NK-92 (cell line): ENCODE measurements around the gene AVPI1.
"Not testable (repeated sequence)": the region's sequence is repeated elsewhere in the genome, so short reads cannot be mapped to it uniquely, and the experiment has no call there.

ENCODE experiments used
- DNase-seq: peaks from one replicate; lab custom pipeline; 2025; ENCODE audit not compliant: unreplicated experiment; lab: John Stamatoyannopoulos, UW

The AVPI1 gene

DNA sequence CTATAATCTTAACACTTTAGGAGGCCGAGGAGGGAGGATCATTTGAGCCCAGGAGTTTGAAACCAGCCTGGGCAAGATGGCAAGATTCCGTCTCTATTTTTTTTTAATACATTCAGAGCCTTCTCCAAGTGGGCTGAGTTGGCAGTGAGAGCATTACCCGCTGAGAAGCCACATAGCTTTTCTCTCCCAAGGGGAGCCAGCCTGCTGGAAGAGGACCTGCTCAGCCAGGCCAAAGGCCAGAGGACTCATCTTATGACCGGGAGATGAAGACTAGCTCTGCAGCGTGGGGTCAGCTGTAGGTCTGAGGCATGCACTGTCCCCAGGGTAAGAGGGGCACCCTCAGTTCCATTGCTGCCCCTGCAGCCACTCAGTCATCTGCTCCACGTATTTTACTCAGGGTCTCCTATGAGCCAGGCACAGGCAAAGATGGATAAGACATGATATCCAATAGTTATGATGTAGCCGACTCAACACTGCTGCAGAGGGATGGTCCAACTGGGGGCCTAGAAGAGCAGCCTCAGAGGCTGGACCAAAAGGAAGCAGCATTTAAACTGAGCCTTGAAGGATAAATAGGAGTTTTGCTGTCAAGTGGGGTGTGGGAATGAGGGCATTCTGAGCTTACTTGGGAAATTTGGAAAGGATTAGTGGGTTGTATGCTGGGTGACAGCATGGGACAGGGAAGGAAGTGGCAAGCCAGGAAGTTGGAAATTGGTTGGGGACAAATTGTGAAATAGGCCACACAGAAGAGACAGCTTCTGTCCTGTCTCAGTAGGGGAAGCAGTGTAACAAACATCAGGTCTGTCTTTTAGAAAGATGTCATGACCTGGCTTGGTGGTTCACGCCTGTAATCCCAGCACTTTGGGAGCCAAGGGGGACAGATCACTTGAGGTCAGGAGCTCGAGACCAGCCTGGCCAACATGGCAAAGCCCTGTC, 24.9 kb upstream of the AVPI1 start:
- DNase-seq = no peak

DNA sequence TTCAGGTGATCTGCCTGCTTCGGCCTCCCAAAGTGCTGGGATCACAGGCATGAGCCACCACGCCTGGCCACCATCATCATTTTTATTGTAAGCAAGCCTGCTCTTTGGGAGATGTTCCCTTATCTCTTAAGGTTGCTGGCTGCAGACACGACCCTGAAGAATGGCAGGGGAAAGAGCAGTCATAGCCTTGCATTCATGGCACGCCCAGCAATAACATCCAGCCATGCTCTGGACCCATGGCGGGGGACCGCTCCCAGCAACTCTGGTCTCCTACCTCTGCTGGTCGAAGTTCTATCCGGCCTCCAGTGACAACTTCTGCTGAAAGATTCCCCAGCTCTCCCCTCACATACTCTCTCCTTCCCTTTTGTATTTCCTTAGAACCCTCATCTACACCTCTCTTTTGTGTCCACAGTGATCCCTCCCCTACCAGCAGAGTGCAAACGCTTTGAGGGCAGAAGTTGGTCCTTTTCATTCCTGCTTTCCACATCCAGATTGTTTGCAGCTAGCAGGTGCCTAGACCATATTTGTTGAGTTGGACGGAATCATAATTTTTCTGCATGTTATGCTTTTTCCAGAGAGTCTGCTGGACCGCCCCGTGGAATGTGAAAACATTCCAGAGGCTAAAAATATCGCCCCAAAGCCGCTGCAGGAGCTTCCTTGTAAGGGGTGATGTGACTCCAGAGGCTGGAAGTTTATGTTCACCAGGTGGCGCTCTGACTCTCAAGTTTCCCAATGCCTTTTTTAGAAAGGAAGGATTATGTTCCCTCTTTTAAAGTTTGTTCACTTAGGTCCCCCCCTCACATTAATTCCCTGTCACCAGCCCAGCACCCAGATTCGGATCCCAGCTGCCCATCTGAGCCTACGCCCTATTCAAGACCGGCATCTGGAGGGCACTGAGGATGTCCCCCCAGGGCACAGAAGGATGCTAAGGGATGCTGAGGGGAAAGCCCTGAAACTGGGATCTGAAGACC, 22.2 kb upstream of the AVPI1 start:
- no peak for DNase-seq

DNA sequence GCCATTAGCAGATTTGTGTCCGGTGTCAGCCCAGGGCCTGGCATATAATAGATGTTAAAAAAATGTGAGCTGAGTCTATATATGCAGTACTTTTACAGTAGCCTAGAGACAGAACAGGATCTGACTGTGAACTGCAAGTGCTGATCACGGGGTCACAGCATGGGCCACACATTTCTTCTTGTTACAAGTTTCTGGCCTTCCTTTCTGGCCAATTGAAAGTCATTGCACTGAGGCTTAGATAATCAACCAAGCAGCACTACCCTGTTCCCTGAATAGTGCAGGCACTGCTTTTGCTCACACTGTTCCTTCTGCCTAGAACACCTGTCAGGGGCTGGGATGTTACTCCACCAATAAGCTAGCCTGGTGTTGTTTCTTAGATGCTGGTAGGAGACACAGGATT, 21.1 kb upstream of the AVPI1 start:
- no peak for DNase-seq

DNA sequence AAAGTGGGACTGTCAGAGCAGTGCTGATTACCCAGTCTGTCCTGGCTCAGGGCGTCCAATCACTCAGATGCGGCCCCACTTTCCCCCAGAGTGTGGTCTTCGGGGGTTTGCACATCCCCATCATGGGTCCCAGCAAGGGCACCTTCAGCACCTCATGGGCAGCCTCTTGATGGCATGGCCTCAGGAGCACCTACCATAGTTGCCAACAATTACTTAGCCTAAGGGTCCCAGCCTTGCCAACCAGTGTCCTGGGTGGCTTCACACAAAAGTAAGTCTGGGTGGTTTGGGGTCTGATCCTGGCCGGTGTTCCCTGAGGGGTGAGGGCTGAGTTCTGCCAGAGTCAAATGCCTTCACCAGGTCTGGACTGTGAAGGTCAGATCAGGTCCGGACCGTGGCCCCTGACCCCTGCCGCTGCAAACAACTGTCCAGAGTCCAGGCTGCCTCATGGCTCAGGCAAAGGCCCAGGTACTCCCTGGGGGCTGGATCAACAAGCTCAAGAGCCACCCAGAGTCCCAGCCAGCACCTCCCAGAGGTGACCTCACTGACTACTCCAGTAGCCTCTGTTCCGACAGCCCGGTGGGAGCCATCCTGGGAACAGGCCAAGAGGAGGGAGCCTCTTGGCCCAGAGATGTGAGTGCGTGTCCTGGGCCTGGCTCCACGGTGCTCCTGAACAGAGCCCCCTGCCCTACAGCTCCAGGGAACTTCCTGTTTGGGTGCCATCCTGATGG, 20.3 kb upstream of the AVPI1 start:
- DNase-seq = no peak

DNA sequence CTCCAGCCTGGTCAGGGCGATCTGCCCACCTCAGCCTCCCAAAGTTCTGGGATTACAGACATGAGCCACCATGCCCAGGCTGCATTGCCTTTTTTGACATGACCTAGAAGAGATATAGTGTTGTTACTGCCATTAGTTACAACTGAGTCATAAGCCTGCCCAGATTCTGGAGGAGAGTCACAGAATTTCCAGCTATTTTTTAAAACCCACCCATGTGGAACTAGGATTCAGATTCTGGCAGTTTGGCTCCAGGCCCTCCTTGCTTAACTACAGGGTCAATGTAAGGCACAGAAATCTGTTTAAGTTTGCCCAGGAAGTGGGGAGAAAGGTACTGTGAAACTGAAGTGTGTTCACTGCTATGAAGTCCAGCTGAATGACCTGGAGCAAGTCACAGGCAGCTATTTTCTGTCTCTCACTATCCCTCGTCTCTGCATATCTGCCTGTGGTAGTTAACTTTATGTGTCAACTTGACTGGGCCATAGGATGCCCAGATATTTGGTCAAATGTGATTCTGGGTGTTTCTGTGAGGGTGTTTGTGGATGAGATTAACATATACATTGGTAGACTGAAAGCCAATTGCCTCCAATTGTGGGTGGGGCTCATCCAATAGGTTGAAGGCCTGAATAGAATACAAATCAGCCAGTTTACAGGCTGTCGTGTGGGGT, 18.1 kb upstream of the AVPI1 start:
- no peak for DNase-seq

DNA sequence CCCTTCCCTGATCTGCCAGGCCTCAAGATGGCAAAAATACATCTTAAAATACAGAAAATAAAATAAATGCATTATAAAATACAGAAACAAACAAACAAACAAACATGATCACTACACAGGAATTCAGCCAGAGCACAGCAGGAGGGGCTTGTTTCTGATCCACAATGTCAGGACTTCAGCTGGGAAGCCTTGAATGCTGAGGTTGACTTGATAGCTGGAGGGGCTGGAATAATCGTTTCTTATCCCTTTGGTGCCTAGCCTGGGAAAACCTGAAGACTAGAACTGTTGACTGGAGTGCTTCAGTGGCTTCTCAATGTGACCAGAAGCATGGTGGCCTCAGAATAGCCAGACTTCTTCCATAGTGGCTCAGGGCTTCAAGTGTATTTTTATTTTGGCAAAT, 17.3 kb upstream of the AVPI1 start:
- DNase-seq = no peak

DNA sequence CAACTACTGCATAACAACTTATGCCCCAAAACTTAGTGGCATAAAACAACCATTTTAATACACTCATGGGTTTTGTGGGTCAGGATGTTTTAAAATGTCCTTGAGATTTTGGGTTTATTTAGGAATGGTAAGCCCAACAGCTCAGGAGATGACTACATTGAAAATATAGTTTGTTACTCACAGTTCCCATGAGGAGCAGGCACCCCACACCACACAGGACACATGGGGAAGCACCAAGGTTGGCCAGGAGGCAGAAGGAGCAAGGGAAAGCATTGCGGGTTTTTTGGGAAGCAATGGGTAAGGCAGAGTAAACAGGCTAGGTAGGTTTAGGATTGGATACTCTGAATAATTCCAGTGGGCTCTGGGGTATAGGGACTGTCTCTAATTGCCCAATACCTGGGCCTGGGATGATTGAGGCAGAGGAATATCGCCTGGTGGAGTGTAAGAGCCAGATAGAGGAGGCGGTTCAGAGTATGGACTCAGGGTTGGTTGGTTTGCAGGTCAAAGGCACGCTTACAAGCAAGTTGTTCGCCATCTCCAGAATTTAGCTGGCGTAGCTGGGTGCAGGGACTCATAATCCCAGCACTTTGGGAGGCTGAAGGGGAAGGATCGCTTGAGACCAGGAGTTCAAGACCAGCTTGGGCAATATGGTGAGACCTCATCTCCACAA, 16.5 kb upstream of the AVPI1 start:
- DNase-seq = no peak

DNA sequence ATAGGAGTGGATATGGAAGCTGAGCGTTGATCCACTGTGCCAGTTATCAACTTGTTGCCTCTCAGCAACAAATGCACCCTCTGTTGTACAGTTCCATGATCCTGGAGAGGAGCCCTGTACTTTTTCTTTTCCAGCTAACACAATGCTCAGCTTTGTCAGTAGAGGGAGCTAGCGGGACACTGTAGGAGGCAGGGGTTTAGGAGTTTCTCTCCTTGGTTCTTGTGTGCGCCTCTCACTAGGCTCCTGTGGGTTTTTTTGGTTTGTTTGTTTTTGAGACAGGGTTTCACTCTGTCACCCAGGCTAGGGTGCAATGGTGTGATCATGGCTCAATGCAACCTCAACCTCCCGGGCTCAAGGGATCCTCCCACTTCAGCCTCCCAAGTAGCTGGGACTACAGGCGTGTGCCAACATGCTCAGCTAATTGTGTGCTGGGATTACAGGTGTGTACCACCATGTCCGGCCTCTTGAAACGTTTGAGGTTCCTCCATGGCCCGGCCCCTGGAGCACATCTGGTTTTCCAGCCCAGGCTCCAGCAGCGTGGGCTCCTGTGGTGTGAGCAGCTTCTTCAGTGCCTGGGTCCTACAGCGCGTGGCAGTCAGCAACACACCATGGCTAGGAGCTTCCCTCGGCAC, 14.5 kb upstream of the AVPI1 start:
- DNase-seq = no peak

DNA sequence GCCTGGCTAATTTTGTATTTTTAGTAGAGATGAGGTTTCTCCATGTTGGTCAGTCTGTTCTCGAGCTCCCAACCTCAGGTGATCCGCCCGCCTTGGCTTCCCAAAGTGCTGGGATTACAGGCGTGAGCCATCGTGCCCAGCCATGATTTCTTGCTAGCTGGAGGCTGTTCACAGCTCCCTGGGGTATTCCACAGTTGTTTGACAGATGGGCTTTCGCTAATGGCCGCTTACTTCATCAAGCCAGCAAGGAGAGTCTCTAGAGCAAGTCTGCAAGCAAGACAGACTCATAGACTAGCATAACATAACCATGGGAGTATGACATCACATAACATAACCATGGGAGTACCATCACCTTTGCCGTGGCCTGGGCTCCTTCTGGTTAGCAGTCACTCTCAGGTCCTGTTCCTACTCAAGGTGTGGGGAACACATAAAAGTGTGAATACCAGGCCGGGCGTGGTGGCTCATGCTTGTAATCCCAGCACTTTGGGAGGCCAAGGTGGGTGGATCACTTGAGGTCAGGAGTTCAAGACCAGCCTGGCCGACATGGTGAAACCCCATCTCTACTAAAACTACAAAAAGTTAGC, 11.1 kb upstream of the AVPI1 start:
- DNase-seq = not testable (repeated sequence)

DNA sequence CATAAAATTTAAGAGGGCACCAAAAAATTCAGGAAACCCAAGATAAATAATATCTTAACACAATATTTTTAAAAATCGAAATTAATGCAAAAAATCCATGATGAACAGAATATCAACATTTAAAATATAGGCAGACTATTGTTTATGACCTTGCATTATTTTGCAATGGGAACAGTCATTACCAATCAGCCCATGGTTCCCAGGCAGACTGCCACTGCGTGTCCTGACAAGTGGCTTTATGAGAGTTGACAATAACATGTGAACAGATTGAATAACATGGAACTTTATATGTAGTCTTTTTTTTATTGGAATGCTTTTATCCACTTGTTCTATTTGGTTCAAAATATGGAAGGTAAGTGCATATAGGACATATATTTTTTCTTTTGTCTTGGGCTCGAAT, 3.1 kb upstream of the AVPI1 start:
- no peak for DNase-seq

DNA sequence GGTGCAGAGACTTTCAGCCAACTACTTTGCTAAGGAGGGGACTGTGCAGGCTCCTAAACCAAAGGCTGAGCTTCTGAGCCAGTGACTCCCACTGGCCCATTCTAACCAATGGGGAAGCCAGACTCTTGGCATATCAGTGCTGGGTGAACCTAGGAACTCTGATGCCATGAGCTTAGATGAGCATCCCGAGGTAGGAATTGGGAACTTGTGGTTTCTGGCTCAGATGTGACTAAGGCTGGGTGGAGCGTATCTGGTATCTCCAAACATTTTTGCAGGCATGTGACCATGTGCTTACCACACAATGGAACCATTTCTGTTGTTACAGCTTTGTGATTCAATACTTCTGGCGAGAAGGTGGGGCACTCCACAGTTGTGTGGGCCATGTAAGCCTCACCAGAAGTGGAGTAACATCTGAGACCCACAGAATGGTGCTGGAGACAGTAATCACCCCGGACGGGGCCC, 2.5 kb upstream of the AVPI1 start:
- no peak for DNase-seq

DNA sequence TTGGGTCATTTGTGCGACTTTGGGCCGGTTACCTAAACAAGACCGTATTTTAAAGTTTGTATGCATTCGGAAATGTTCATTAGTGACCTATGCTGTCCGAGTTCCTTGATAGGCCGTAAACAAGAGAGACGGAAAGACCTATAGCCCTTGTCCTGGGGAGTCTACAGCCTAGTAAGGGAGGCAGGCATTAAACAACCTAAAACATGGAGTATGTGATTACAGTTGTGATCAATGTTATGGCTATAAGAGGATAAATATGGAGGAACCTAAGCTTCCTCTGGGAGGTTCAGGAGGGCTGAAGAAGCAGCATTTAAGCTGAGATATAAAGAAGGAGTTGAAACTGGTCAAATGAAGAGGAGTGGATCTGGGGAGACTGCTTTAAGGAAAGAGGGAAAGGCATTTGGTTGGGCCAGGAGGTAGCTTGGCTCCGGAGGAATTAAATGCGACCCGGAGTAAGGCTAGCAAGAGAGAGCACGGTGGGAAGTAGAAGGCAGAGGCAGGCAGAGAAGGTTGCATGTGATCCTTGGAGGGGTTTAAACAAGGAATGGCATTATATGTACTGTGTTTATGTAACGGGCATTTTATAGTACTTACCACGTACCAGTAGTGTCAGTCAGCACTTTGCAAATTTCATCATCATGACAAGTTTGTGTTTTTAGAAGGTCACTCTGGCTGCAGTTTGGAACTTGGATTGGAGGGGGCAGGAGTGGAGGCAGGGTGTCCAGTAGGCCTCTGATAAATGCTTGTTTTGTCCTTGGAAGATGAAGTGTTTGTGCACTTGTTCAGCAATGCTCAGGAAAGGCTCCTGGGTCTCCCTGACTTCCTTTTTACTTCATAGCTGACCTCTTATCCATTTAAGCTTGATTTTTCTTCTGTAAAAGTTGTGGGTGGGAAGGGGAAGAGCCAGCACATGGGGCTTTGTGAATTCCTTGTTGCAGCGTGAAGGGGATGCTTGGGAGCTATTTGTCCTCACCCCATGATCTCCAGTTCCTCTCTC, 1.0 kb upstream of the AVPI1 start:
- DNase-seq = no peak

DNA sequence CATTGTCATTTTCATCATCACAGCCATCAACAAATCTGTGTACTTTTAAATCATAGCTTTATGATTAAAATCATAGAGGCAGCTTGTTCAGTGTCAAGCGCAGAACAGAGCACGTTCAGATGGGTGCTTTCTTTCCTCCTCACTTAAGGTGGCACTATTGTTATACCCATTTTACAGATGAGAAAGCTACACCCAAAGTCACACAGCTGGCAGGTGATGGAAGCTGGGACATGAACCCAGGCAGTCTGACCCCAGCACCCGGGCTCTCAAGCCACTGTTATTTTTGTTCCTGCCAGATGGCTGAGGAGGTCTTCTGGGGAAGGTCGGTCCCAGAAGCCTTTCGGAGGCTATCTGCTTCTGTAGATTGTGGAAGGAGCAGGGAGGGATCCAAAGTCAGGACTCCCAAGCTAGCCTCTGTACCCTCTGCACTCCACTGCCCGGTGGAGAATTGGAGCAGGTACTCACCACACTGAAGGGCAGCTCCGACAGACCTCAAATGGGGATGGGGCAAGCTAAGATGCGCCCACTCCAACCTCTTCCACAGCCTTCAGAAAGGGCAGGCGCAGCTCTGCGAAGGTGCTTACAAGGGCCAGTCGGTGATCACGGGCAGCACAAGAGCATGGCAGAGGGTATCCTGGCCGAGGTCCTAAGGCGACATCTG, 610 bp downstream of the AVPI1 start:
- DNase-seq = no peak

DNA sequence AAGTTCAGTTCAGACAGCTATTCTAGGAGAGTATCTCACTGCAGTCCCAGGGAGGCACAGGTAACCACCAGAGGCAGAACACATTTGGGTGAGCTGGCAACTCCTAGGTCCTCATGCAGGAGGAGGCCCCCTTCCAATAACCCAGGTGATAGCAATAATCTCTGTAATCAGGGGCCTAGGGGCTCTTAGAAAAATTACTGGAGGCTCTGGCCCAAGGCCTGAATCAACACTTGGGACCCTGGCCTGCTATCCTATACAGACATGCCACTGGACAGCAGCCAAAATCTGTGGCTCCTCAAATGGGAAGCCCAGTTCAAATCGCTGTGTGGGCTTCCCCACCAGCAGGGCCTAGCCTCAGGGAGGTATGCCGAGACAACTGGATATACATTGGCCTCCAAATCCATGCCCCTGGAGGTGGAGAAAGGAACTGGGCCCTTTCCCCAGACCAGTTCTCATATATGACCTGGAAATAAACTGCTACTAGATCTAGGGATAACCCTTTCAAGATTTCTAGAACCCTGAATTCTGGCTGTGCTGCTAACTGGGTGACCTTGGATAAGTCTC, 1.6 kb downstream of the AVPI1 start:
- no peak for DNase-seq

DNA sequence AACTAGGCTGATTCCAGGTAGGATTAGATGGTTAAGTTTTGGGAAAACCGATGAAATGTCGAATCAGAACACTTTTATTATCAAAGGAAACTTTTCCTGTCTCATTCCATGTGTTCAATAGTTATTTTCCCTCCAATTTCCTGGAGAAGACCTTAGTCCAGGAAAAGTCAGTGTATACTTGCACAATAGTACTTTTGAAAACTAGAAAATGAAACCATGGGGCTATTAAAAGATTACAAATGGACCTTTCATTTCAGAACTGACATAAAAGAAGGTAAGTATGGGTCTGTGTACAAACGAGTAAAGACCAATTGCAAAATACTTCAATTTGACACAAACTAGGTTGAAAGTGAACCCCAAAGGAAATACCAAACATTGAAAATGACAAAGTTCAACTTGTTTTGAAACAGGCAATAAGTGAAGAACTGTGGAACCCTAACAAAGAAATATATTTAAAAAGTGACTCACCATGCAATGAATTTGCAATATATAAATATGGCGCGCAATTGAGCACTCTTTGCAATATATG, 2.1 kb downstream of the AVPI1 start:
- no peak for DNase-seq

DNA sequence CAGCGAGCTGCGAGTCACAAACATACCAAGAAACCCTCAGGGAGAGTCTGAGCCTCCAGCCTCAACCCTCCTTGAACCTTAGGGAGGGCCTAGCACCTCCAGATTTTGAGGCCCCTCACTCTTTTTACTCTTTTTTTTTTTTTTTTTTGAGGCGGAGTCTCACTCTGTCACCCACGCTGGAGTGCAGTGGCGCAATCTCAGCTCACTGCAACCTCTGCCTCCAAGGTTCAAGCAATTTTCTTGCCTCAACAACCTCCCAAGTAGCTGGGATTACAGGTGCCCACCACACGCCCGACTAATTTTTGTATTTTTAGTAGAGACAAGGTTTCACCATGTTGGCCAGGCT, 2.7 kb downstream of the AVPI1 start:
- not testable (repeated sequence) for DNase-seq
